Heart right ventricle (tissue), 16 donors: ENCODE data around the gene NFE2L1. TPM values are rescaled to one million over a fixed set of nuclear protein-coding genes. Genes with fewer than 3 reads are reported as not detected.
"Not testable (repeated sequence)": the region's sequence is repeated elsewhere in the genome, so short reads cannot be mapped to it uniquely, and the experiment has no call there.

Source experiments
- ATAC-seq, 8 donors: fragments of 200-7000 bp; cut with Tn5 transposase; one replicate each; pipeline ENCODE4 v1.9.1; 2020; ENCODE audit warnings: mild to moderate bottlenecking in 8 of 8, moderate library complexity in 8 of 8, moderate number of reproducible peaks in 1 of 8
- DNase-seq, 2 donors: peaks; one replicate each; pipeline ENCODE4 v3.0.0-alpha.2; 2020
- H3K27ac ChIP-seq, 10 donors: fragments of 200-600 bp; sonication (generic) in 2 of 10; one replicate each; pipeline versions ENCODE4 v1.5.0 to v1.8.0; 2020 to 2022; ENCODE audit warnings: mild to moderate bottlenecking in 3 of 10
- H3K27me3 ChIP-seq, 7 donors: fragments of 200-600 bp; one replicate each; pipeline ENCODE4 v1.8.0; 2021 to 2022; ENCODE audit warnings: mild to moderate bottlenecking in 2 of 7
- H3K36me3 ChIP-seq, 9 donors: fragments of 200-600 bp; sonication (generic) in 1 of 9; one replicate each; pipeline versions ENCODE4 v1.5.0 to v1.8.0; 2020 to 2022; ENCODE audit warnings: mild to moderate bottlenecking in 2 of 9
- H3K4me1 ChIP-seq, 9 donors: fragments of 200-600 bp; sonication (generic) in 1 of 9; one replicate each; pipeline versions ENCODE4 v1.5.0 to v1.8.0; 2020 to 2022; ENCODE audit warnings: mild to moderate bottlenecking in 4 of 9
- H3K4me3 ChIP-seq, 10 donors: fragments of 200-600 bp; sonication (generic) in 2 of 10; one replicate each; pipeline versions ENCODE4 v1.5.0 to v1.8.0; 2020 to 2022; ENCODE audit warnings: mild to moderate bottlenecking in 7 of 10, moderate library complexity in 2 of 10
- H3K9me3 ChIP-seq, 11 donors: fragments of 200-600 bp in 10 of 11; sonication (generic) in 2 of 11; one replicate each; pipeline versions ENCODE4 v1.5.0 to v1.8.0; 2013 to 2022; ENCODE audit warnings: mild to moderate bottlenecking in 2 of 11, control low read depth in 1 of 11, moderate library complexity in 1 of 11
- WGBS, 2 donors: extraction: QIAGEN DNeasy Blood & Tissue Kit; methylation state at CpG; one replicate each; pipeline ENCODE4 v1.1.7; 2013; ENCODE audit warnings: inconsistent platforms in 1 of 2; 5-methylcytosine and 5-hydroxymethylcytosine counted together
- intact Hi-C, 10 donors: fragments of 100-400 bp; cut with DNase I; formaldehyde crosslinking; loops; one replicate each; pipeline versions ENCODE4 v1.11.1 to v1.14.2; 2022
- polyA plus RNA-seq, 2 donors: library from polyadenylated mRNA; stranded (reverse); fragments of 200-250 nt; gene quantifications; one replicate each; pipeline ENCODE4 v1.2.3, GENCODE V29; 2013
- total RNA-seq, 10 donors: library from RNA; stranded (reverse); fragmentation: NEBNext Ultra II Directional in 3 of 10; extraction: Animal tissue kit (Norgen Biotek cat#: 25700) in 3 of 10; gene quantifications; one replicate each; pipeline versions ENCODE4 v1.2.1 to v1.2.4, GENCODE V29; 2021 to 2023
- TF ChIP-seq, protein P1 (sequence below), 9 donors: fragments of 200-600 bp; sonication (generic) in 2 of 9; IDR thresholded peaks; one replicate each; pipeline versions ENCODE4 v1.5.0 to v1.8.0; 2021 to 2022; ENCODE audit warnings: antibody characterized with exemption in 9 of 9, mild to moderate bottlenecking in 5 of 9, moderate library complexity in 1 of 9
- donor health status: Arrhythmogenic right ventricular cardiomyopathy.
- donor health status: ischemic (EF 13 %, LVEDD 7.1; RV severe dilation, severe dysfunction).
- donor health status: healthy with polysubstance abuse.
- donor health status: DM: no; HTN: yes; CAD: no.
- donor health status: DM: no; HTN: no; CAD: no.
- donor health status: ischemic (EF 25% LVEDD 6.9; RV normal size, moderate dysfunction).
- donor health status: ischemic (EF 25% LVEDD 5.7; RV mildly dilated, moderate dysfunction).
- donor health status: healthy.
- donor health status: DM: yes; HTN: yes; CAD: no.
- donor health status: Ischemic cardiomyopathy.
- donor health status: ischemic (EF 35%, LVEDD 5.7; RV mildly dilated, moderate dysfunction).
- donor health status: nonischemic (EF 11% LVEDD 7.7; RV severe dilation, severe dysfunction).
- donor health status: DM: yes; HTN: yes; CAD: no.
- donor health status: PGD.
- donor health status: ischemic (EF 29% LVEDD 5.4; RV normal size, mild dysfunction).
- donor health status: nonischemic (EF 23%, LVEDD 6.1; RV moderate dilation, normal function).

Gene NFE2L1
- total and polyA plus RNA-seq, 12 donors, result 108 to 1,033 (median 669) TPM

DNA sequence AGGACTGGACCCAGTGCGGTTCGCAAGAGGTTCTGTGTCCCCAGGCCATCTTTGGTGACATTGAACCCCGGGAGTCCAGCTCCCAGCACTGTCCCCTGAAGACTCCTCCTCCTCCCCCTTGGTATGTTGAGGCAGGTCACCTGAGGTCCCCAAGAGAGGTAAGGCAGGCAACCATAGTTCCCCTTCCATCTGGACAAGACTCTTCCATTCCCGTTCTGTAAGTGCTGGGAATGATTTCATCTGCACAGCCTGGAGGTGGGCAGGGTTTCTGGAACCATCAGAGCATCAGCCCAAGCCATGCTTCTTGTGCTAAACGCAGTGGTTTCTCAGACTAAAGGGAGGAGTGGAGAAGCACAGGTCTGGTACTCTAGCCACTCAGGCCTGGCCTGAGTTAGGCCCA is 35.5 kb upstream of the NFE2L1 start:
- Histone ChIP-seq H3K4me1 (peaks cover 0 to 19% (median 11%) of the 10 kb centered on the region in 9 donors), H3K36me3 (no peaks in the 10 kb centered on the region), H3K4me3 (peak overlapping the region in 5 of 10 donors; percentile 38 to 52 (median 45)), H3K27me3 (peaks cover 0 to 64% (median 59%) of the 10 kb centered on the region in 7 donors), H3K9me3 (no peaks in the 10 kb centered on the region), H3K27ac (no peak overlapping the region)
- ATAC-seq, result no peak
- TF ChIP-seq, protein P1, sequence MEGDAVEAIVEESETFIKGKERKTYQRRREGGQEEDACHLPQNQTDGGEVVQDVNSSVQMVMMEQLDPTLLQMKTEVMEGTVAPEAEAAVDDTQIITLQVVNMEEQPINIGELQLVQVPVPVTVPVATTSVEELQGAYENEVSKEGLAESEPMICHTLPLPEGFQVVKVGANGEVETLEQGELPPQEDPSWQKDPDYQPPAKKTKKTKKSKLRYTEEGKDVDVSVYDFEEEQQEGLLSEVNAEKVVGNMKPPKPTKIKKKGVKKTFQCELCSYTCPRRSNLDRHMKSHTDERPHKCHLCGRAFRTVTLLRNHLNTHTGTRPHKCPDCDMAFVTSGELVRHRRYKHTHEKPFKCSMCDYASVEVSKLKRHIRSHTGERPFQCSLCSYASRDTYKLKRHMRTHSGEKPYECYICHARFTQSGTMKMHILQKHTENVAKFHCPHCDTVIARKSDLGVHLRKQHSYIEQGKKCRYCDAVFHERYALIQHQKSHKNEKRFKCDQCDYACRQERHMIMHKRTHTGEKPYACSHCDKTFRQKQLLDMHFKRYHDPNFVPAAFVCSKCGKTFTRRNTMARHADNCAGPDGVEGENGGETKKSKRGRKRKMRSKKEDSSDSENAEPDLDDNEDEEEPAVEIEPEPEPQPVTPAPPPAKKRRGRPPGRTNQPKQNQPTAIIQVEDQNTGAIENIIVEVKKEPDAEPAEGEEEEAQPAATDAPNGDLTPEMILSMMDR (IDR thresholded peaks at IDR 0.05), result no peak
- no peak for DNase-seq
- intact Hi-C loops, result loop anchor here in 2 of 10 donors (10.0 kb wide), 2 partner anchors 58 to 168 kb away; partner anchors contain the start of genes PRR15L (in 1 of the 2) and SCRN2 (in 1 of the 2)
- WGBS, 2 donors, result 42 to 47% methylated on average over 5 of the region's 5 CpGs

DNA sequence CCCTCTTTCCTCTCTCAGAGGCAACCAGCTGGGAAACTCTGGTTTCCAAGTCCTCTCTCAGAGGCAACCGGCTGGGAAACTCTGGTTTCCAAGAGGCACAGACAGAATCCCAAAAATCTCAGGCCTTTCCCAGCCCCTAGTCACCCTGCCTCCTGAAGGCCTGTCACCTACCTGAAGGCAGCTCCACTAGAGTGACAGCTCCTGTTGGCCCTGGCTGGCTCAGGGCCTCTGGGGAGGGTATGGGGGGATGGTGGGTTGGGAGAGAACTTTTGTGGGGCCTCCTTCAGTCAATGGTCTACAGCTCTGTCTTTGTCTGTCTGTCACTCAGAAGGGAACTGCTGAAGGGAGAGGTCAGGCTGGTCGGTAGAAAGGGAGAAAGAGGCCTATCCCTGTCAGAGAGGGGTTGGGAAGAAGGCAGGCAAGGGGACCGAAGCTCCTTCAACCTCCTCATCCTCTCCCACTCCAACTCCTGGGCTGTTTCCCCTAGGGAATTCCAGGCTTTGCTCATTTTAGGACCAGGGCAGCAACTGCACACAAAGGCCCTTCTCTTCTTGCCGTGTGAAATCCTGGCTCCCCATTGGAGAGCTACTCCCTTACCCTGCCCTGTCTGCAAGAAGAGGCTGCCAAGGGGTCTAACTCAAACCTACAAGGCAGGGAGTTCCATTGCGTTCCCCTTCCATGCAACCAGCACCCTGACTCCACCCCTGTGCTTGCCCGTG is 34.1 kb upstream of the NFE2L1 start:
- no peak overlapping the region for H3K4me3 ChIP-seq
- H3K9me3 ChIP-seq, result no peaks in the 10 kb centered on the region
- H3K4me1 ChIP-seq, result peaks cover 0 to 25% (median 12%) of the 10 kb centered on the region in 9 donors
- H3K27me3 ChIP-seq, result peaks cover 0 to 62% (median 56%) of the 10 kb centered on the region in 7 donors
- DNase-seq (no peak), ATAC-seq (no peak)
- H3K27ac ChIP-seq, result no peak overlapping the region
- TF ChIP-seq, protein P1 (IDR thresholded peaks at IDR 0.05), result no peak
- intact Hi-C loops, result loop anchor here in 2 of 10 donors (10.0 kb wide), 2 partner anchors 59 to 169 kb away; partner anchors contain the start of genes PRR15L (in 1 of the 2) and SCRN2 (in 1 of the 2)
- no peaks in the 10 kb centered on the region for H3K36me3 ChIP-seq
- WGBS, 2 donors, result 74 to 85% methylated on average over 6 of the region's 6 CpGs

DNA sequence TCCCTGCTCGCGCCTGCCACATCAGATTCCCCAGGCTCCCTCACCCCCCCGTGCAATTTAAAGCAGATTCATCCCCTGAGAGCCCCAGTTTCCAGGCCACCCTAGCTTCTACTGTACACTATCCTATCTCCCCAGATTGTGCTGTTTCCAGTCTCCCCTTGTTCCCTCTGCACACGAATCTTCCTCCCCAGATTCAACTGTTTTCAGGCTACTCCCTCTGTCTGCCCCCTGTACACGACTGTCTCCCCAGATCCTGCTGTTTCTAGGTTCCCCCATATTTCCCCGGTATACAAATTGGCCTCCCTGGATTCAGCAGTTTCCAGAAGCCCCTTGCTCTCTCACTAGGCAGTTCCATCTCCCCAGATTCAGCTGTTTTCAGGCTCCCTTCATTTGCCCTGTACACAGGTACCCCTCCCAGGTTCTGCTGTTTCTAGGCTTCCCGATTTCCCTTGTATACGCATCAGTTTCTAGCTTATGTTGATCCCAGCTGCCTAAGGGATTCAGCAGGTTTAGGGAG is 33.5 kb upstream of the NFE2L1 start:
- intact Hi-C loops, result loop anchor here in 8 of 10 donors (5.0 to 10.0 kb wide), 5 partner anchors 32 to 172 kb away; partner anchors contain the start of genes SCRN2 (in 6 of the 8) and PRR15L (in 1 of the 8)
- no peak for ATAC-seq
- Histone ChIP-seq H3K4me3 (no peak overlapping the region), H3K9me3 (no peaks in the 10 kb centered on the region), H3K27ac (no peak overlapping the region), H3K36me3 (no peaks in the 10 kb centered on the region), H3K4me1 (peaks cover 0 to 25% (median 12%) of the 10 kb centered on the region in 9 donors), H3K27me3 (peaks cover 0 to 62% (median 50%) of the 10 kb centered on the region in 7 donors)
- no peak for DNase-seq
- 69 to 71% methylated on average over 8 of the region's 8 CpGs for WGBS, 2 donors
- TF ChIP-seq, protein P1 (IDR thresholded peaks at IDR 0.05), result no peak

DNA sequence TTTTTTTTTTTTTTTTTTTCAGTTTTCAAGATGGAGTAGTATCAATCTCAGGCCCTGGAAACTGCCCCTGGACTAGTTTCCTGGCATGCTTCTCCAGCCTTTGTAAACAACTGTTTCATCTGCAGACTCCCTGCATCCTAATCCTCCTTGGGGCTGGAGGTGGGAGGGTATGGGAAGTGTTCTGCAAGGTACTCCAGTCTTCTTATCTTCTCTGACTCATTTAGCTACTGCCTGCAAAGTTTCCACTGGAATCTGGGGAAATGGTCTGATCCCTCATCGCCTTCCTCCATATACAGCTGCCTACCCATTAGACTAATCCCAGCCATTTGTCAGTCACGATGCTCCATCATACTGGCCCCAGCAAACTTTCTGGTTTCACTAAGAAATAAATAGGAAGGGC is 32.0 kb upstream of the NFE2L1 start:
- H3K27ac ChIP-seq, result no peak overlapping the region
- H3K4me1 ChIP-seq, result peaks cover 0 to 25% (median 12%) of the 10 kb centered on the region in 9 donors
- peaks cover 0 to 54% (median 38%) of the 10 kb centered on the region in 7 donors for H3K27me3 ChIP-seq
- 79 to 82% methylated on average over 2 of the region's 2 CpGs for WGBS, 2 donors
- intact Hi-C loops, result loop anchor here in 8 of 10 donors (2.0 to 10.0 kb wide), 6 partner anchors 34 to 174 kb away; partner anchors contain the start of genes SCRN2 (in 6 of the 8) and PRR15L (in 1 of the 8)
- TF ChIP-seq, protein P1 (IDR thresholded peaks at IDR 0.05), result no peak
- H3K9me3 ChIP-seq, result no peaks in the 10 kb centered on the region
- H3K4me3 ChIP-seq, result no peak overlapping the region
- ATAC-seq (no peak), DNase-seq (no peak)
- no peaks in the 10 kb centered on the region for H3K36me3 ChIP-seq

DNA sequence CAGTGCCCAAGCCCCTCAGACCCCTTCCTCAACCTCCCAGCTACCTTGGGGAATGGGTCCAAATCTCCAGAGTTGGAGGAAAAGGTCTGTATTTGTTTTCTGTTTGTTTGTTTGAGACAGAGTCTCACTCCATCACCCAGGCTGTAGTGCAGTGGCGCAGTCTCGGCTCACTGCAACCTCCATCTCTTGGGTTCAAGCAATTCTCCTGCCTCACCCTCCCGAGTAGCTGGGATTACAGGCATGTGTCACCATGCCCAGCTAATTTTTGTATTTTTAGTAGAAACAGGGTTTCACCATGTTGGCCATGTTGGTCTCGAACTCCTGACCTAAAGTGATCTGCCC is 30.4 kb upstream of the NFE2L1 start:
- peaks cover 0 to 12% (median 0%) of the 10 kb centered on the region in 9 donors for H3K4me1 ChIP-seq
- WGBS, 2 donors, result 91% methylated on average over 4 of the region's 4 CpGs
- not testable (repeated sequence) for H3K9me3 ChIP-seq, H3K36me3 ChIP-seq, DNase-seq, ATAC-seq, H3K27ac ChIP-seq, H3K4me3 ChIP-seq
- H3K27me3 ChIP-seq, result peaks cover 0 to 45% (median 22%) of the 10 kb centered on the region in 7 donors
- intact Hi-C loops, result loop anchor here (1.0 to 10.0 kb wide), 8 partner anchors 35 to 175 kb away; partner anchors contain the start of genes SCRN2 (in 6 of the 10) and PRR15L (in 1 of the 10)
